ENCODE results near the gene TSTD2. TPM values are rescaled to one million over a fixed set of nuclear protein-coding genes. Genes with fewer than 3 reads are reported as not detected.

Gene TSTD2
- total RNA-seq, 3 donors from 2014 or later = 18.8 to 28.2 (median 26.6) TPM

- Histone ChIP-seq H3K9me3 (no peaks in the 10 kb centered on the region), H3K4me3 (no peak overlapping the region), H3K4me1 (ENCODE audit: low read depth) (no peaks in the 10 kb centered on the region), H3K36me3 (ENCODE audit: low read depth) (no peaks in the 10 kb centered on the region)
- intact Hi-C loops (cut with DNase I, micrococcal nuclease) = no loop called here
- ATAC-seq (no peak), DNase-seq (no peak)
- TF ChIP-seq CTCF (IDR thresholded peaks at IDR 0.05) = no peak
These were observed 72.3 kb downstream of the TSTD2 start for GRCh38 chr9:97560851-97561250.

- no peaks in the 10 kb centered on the region for H3K36me3 ChIP-seq (ENCODE audit: low read depth)
- no peak overlapping the region for H3K4me3 ChIP-seq
- TF ChIP-seq CTCF (IDR thresholded peaks at IDR 0.05) = no peak
- intact Hi-C loops (cut with DNase I, micrococcal nuclease) = no loop called here
- no peak for ATAC-seq
- no peak for DNase-seq
- H3K9me3 ChIP-seq = no peaks in the 10 kb centered on the region
- no peaks in the 10 kb centered on the region for H3K4me1 ChIP-seq (ENCODE audit: low read depth)
These were observed 73.0 kb downstream of the TSTD2 start for GRCh38 chr9:97560154-97560553.

GRCh38 chr9:97559111-97559514 is 74.1 kb downstream of the TSTD2 start:
- no peak for TF ChIP-seq CTCF (IDR thresholded peaks at IDR 0.05)
- Histone ChIP-seq H3K4me1 (ENCODE audit: low read depth) (no peaks in the 10 kb centered on the region), H3K36me3 (ENCODE audit: low read depth) (no peaks in the 10 kb centered on the region), H3K9me3 (no peaks in the 10 kb centered on the region), H3K4me3 (no peak overlapping the region)
- DNase-seq (no peak), ATAC-seq (no peak)
- intact Hi-C loops (cut with DNase I, micrococcal nuclease) = no loop called here

DNA sequence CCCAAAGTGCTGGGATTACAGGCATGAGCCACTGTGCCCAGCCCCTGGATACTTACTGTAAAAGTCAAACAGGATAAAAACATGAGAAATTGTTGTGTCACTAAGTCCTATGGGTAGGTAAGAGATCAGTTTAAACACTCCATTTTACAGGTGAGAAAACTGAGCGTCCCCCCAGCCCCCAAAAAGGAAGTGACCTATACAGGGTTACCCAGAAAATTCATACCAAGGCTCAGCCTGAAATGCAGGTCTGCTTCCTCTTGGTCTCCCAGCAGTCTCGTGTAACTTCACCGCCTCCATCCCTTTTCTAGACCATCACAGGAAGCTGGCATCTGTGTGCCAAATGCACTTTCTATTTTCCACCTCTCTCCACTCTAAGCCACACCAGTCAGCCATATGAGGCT is 74.5 kb downstream of the TSTD2 start:
- no peak for DNase-seq
- H3K36me3 ChIP-seq (ENCODE audit: low read depth) = no peaks in the 10 kb centered on the region
- H3K4me1 ChIP-seq (ENCODE audit: low read depth) = no peaks in the 10 kb centered on the region
- H3K9me3 ChIP-seq = no peaks in the 10 kb centered on the region
- intact Hi-C loops (cut with DNase I, micrococcal nuclease) = no loop called here
- no peak for TF ChIP-seq CTCF (IDR thresholded peaks at IDR 0.05)
- no peak overlapping the region for H3K4me3 ChIP-seq
- ATAC-seq = no peak

DNA sequence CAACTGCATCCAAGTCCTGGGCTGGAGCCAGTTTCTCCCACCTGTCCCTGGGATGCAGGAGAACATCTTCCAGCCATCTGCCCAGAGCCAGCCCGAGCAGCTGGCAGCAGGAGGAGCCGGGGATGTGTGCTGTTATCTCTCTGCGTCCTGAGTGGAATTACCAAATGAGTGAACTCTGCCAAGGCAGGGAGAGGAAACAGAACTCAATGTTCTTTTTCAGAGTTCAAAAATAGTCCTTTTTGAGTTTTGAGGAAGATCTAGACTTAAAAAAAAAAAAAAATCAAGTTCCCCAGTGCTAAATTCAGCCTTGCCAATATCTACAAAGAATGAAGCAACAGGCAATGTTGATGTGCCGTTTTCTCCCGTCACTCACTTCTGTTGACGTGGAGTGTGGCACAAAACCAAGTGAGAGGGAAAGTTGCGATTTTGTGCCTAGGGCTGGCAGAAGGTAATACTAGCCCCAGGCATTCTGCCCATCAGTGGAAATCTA is 75.5 kb downstream of the TSTD2 start:
- H3K9me3 ChIP-seq = no peaks in the 10 kb centered on the region
- H3K4me3 ChIP-seq = no peak overlapping the region
- H3K4me1 ChIP-seq (ENCODE audit: low read depth) = no peaks in the 10 kb centered on the region
- no peak for TF ChIP-seq CTCF (IDR thresholded peaks at IDR 0.05)
- DNase-seq = peak in 2 of 3 donors; percentile 15 to 49
- intact Hi-C loops (cut with DNase I, micrococcal nuclease) = no loop called here
- H3K36me3 ChIP-seq (ENCODE audit: low read depth) = no peaks in the 10 kb centered on the region
- ATAC-seq = peak; percentile 54

All from mucosa of descending colon (tissue), 3 donors.